ENCODE results near the gene ARSH. TPM values are rescaled to one million over a fixed set of nuclear protein-coding genes. Genes with fewer than 3 reads are reported as not detected.
"Not testable (repeated sequence)": the region's sequence is repeated elsewhere in the genome, so short reads cannot be mapped to it uniquely, and the experiment has no call there.

The ARSH gene
- total RNA-seq, 1 donor from 2014 or later, result not detected

DNA sequence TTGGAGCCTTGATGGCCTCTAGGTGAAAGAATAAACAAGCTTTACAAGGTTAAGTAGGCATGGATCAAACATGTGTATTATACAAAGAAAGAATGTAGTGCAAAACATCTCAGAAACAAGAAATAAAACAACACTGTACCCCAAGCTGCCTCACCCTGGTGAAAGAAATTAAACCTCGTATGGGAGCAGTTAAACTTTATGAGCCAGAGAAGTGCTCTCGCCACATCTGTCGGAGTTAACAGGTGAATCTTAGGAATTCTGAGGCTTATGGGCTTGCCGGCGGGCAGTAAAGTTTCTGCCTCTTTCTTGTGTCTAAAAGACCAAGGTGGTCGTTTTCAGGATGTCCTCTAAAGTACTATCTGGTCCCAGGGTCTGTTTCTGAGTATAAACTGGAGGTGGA lies 34.0 kb upstream of the ARSH start:
- ATAC-seq (ENCODE audit: low read depth), result no peak
- Mint-ChIP-seq H3K9me3 (no peaks in the 10 kb centered on the region), H3K36me3 (ENCODE audit: low read depth) (no peaks in the 10 kb centered on the region), H3K4me3 (no peak overlapping the region), H3K27me3 (peaks cover 3% of the 10 kb centered on the region), H3K4me1 (no peaks in the 10 kb centered on the region), H3K27ac (no peak overlapping the region)
- DNase-seq, result no peak
- TF ChIP-seq, protein P1, sequence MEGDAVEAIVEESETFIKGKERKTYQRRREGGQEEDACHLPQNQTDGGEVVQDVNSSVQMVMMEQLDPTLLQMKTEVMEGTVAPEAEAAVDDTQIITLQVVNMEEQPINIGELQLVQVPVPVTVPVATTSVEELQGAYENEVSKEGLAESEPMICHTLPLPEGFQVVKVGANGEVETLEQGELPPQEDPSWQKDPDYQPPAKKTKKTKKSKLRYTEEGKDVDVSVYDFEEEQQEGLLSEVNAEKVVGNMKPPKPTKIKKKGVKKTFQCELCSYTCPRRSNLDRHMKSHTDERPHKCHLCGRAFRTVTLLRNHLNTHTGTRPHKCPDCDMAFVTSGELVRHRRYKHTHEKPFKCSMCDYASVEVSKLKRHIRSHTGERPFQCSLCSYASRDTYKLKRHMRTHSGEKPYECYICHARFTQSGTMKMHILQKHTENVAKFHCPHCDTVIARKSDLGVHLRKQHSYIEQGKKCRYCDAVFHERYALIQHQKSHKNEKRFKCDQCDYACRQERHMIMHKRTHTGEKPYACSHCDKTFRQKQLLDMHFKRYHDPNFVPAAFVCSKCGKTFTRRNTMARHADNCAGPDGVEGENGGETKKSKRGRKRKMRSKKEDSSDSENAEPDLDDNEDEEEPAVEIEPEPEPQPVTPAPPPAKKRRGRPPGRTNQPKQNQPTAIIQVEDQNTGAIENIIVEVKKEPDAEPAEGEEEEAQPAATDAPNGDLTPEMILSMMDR (IDR thresholded peaks at IDR 0.05), result no peak
- intact Hi-C loops (cut with micrococcal nuclease), result no loop called here
- ChIA-PET POLR2A (no interaction called here), CTCF (no interaction called here)

DNA sequence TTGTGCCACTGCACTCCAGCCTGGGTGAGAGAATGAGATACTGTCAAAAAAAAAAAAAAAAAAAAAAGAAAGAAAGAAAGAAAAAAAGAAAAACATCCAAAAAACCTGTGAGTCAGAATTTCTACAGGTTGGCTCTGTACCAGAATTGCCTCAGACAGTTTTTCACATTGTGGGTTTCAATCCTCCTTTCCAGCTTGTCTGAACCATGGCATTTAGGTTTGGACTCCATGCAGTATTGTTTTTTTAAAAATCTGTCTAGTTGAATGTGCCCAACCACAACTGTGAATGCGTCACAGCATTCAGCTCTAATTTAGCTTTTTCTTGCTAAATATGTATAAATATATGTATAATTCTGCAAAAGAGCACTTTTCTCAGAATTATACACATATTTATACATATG lies 31.4 kb upstream of the ARSH start:
- ChIA-PET POLR2A (no interaction called here), CTCF (no interaction called here)
- intact Hi-C loops (cut with micrococcal nuclease), result no loop called here
- Mint-ChIP-seq H3K9me3 (no peaks in the 10 kb centered on the region), H3K27me3 (peaks cover under 1% of the 10 kb centered on the region), H3K4me1 (no peaks in the 10 kb centered on the region), H3K27ac (no peak overlapping the region), H3K4me3 (no peak overlapping the region), H3K36me3 (ENCODE audit: low read depth) (no peaks in the 10 kb centered on the region)
- ATAC-seq (ENCODE audit: low read depth) (no peak), DNase-seq (no peak)
- TF ChIP-seq, protein P1 (IDR thresholded peaks at IDR 0.05), result no peak

DNA sequence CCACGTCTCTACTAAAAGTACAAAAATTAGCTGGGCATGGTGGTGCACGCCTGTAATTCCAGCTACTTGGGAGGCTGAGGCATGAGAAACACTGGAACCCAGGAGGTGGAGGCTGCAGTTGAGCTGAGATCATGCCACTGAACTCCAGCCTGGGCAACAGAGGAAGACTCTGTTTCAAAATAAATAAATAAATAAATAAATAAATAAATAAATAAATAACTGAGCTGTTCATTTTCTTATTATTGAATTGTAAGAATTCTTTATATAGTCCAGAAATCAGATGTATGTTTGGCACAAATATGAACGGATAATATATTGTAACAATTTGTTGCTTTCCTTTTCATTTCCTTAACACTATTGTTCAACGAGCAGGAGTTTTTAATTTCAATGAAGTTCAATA lies 27.7 kb upstream of the ARSH start:
- H3K27me3 Mint-ChIP-seq; POLR2A ChIA-PET; intact Hi-C loops (cut with micrococcal nuclease); H3K4me3 Mint-ChIP-seq; DNase-seq; H3K27ac Mint-ChIP-seq; H3K4me1 Mint-ChIP-seq; H3K9me3 Mint-ChIP-seq; H3K36me3 Mint-ChIP-seq (ENCODE audit: low read depth); ATAC-seq (ENCODE audit: low read depth); CTCF ChIA-PET: not testable (repeated sequence)

DNA sequence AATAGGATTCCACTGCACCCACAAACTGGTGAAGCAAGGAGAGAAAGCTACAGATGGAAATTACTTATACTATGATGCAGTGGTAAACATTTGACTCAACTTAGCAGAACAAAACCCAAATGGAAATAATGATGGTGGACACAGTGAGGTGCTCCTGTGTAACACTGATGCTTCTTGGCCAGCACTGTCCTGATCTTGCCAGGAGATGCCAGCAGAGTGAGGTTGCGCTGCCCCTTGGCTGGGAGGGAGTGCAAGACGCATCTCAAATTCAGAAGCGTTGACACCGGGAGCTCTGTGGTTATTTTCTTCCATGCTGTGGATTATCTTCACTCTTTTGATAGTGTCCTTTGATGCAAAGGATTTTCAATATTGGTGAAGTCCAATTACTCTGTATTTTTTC lies 22.0 kb upstream of the ARSH start:
- H3K9me3 Mint-ChIP-seq, result no peaks in the 10 kb centered on the region
- ChIA-PET POLR2A (interaction anchor here (0.7 kb wide), 1 partner anchor 369 kb away, joined by 8 read pairs; no protein-coding TSS in a partner anchor), CTCF (no interaction called here)
- no peaks in the 10 kb centered on the region for H3K36me3 Mint-ChIP-seq (ENCODE audit: low read depth)
- no peaks in the 10 kb centered on the region for H3K4me1 Mint-ChIP-seq
- no peak overlapping the region for H3K27ac Mint-ChIP-seq
- DNase-seq, result no peak
- TF ChIP-seq, protein P1 (IDR thresholded peaks at IDR 0.05), result no peak
- intact Hi-C loops (cut with micrococcal nuclease), result no loop called here
- ATAC-seq (ENCODE audit: low read depth), result no peak
- peaks cover 2% of the 10 kb centered on the region for H3K27me3 Mint-ChIP-seq
- H3K4me3 Mint-ChIP-seq, result no peak overlapping the region

DNA sequence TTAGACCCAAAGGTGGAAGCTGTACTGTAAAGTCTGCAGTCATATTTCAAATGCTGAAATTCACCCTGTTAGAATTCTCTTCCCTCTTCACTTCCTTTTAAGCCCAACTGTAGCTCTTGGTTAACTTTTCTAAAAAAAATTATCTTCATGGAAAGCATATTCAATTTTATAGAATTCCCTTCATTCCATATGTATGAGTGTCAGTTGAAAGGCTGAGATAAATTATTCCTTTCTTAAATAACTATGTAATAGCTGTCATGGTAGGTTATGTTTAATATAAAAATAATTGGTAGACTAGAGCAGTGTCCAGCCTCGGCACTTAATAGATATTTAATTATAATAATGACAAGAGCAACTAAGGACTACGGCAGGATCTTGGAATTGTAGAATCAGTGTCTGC lies 16.8 kb upstream of the ARSH start:
- no peaks in the 10 kb centered on the region for H3K36me3 Mint-ChIP-seq (ENCODE audit: low read depth)
- H3K4me3 Mint-ChIP-seq, result no peak overlapping the region
- H3K4me1 Mint-ChIP-seq, result no peaks in the 10 kb centered on the region
- ATAC-seq (ENCODE audit: low read depth) (no peak), DNase-seq (no peak)
- no peaks in the 10 kb centered on the region for H3K9me3 Mint-ChIP-seq
- ChIA-PET POLR2A (no interaction called here), CTCF (no interaction called here)
- intact Hi-C loops (cut with micrococcal nuclease), result no loop called here
- TF ChIP-seq, protein P1 (IDR thresholded peaks at IDR 0.05), result no peak
- H3K27me3 Mint-ChIP-seq, result peaks cover 4% of the 10 kb centered on the region
- H3K27ac Mint-ChIP-seq, result no peak overlapping the region

DNA sequence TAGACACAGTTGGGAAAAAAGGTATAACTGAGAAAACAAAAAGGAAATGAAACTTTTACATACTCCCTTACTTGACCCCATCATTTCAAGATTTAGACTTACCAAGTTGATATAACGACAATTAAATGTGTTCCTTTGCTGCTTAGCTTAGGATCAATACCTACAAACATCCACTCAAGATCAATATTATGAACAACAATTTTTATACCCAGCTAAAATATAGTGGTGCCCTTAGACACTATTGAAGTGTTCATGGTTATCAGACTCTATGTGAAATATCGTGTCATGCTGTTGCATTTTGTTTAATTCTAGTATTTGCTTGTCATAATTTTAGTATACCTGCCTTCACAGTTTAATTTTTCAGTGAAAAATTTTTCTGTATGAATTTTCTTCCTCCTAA lies 4.2 kb downstream of the ARSH start:
- Mint-ChIP-seq H3K9me3 (peaks cover 5% of the 10 kb centered on the region), H3K4me1 (no peaks in the 10 kb centered on the region), H3K27ac (no peak overlapping the region), H3K27me3 (peaks cover 2% of the 10 kb centered on the region), H3K4me3 (no peak overlapping the region), H3K36me3 (ENCODE audit: low read depth) (no peaks in the 10 kb centered on the region)
- ATAC-seq (ENCODE audit: low read depth) (no peak), DNase-seq (no peak)
- ChIA-PET POLR2A (no interaction called here), CTCF (no interaction called here)
- TF ChIP-seq, protein P1 (IDR thresholded peaks at IDR 0.05), result no peak
- intact Hi-C loops (cut with micrococcal nuclease), result no loop called here
